ENCODE measurements around the gene KISS1R. TPM values are rescaled to one million over a fixed set of nuclear protein-coding genes. Genes with fewer than 3 reads are reported as not detected.

The KISS1R gene
- total RNA-seq, 1 donor from 2014 or later: 6.1 TPM

DNA sequence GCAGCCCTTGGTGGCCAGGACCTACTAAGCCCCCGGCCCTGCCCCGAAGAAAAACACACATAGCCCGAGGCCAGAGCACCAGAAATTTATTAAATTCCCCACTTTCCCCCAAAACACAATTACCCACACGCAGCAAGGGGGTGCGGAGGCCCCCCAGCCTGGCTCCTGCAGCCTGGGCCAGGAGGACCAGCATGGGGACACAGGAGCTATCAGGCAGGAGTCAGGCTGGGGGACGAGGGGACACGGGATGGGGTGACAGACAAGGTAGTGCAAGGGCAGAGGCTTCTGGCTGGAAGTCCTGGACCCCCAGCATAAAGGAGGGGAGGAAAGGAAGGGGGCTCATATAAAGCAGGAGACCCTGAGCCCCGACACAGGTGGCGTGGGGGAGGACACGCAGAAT is 20.7 kb upstream of the KISS1R start:
- DNase-seq (ENCODE audit: low spot score, unreplicated experiment): no peak
- peaks cover 5% of the 10 kb centered on the region for H3K36me3 Mint-ChIP-seq (ENCODE audit: insufficient read depth)
- TF ChIP-seq CTCF (IDR thresholded peaks at IDR 0.05; ENCODE audit: unreplicated experiment): no peak
- no peak overlapping the region for H3K27ac Mint-ChIP-seq
- H3K9me3 Mint-ChIP-seq (ENCODE audit: low read depth): no peaks in the 10 kb centered on the region
- no peak overlapping the region for H3K4me3 Mint-ChIP-seq (ENCODE audit: low read depth)
- H3K27me3 Mint-ChIP-seq: no peaks in the 10 kb centered on the region
- peaks cover 1% of the 10 kb centered on the region for H3K4me1 Mint-ChIP-seq (ENCODE audit: low read depth)

DNA sequence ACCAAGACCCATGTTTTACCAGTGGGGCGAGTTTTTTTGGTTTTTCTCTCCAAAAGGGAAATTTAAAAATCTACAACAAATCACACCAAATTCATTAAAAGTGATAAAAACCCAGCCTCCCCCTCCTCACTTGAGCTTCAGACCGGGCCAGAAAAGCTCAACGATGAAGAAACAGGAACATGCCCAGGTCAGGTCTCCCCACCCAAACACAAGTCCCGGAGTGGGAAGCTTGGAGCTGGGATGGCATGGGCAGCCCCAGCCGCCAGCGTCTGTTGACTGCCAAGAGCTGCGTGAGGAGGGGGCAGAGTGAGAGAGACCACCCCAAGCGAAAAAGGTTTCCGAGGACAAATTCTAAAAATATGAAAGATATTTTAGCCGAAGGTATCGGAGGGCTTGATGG is 20.1 kb upstream of the KISS1R start:
- Mint-ChIP-seq H3K27me3 (no peaks in the 10 kb centered on the region), H3K4me3 (ENCODE audit: low read depth) (no peak overlapping the region), H3K27ac (no peak overlapping the region), H3K36me3 (ENCODE audit: insufficient read depth) (peaks cover 5% of the 10 kb centered on the region), H3K9me3 (ENCODE audit: low read depth) (no peaks in the 10 kb centered on the region), H3K4me1 (ENCODE audit: low read depth) (peaks cover 1% of the 10 kb centered on the region)
- no peak for DNase-seq (ENCODE audit: low spot score, unreplicated experiment)
- TF ChIP-seq CTCF (IDR thresholded peaks at IDR 0.05; ENCODE audit: unreplicated experiment): no peak

DNA sequence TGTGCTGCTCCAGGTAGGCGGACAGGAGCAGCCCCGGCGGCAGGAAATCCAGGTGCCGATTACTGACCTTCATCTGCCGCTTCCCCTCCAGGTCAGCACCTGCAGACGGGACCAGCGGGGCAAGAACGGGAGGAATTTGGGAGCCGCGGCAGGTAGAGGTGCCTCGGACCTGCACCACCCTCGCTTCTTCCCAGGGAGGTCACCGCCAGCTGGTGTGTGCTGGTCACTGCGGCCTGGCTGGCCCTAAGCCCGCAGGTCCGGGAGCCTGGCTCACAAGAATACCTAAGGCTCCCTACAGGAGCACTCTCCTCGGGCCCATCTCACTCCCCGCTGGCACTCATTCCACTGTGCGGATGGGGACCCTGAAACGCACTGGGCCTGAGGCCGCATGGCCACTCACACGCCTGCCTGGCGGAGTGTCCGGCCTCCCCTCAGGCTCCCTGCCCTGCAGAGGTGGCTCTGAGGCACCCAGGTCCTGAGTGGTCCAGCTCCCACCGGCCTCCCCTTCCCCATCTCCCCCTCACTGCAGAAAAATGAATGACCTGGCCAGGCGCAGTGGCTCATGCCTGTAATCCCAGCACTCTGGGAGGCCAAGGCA is 19.6 kb upstream of the KISS1R start:
- Mint-ChIP-seq H3K4me1 (ENCODE audit: low read depth) (peaks cover 2% of the 10 kb centered on the region), H3K36me3 (ENCODE audit: insufficient read depth) (peaks cover 5% of the 10 kb centered on the region), H3K27me3 (no peaks in the 10 kb centered on the region), H3K27ac (no peak overlapping the region), H3K9me3 (ENCODE audit: low read depth) (no peaks in the 10 kb centered on the region), H3K4me3 (ENCODE audit: low read depth) (no peak overlapping the region)
- no peak for DNase-seq (ENCODE audit: low spot score, unreplicated experiment)
- peak; percentile 31 for TF ChIP-seq CTCF (IDR thresholded peaks at IDR 0.05; ENCODE audit: unreplicated experiment)

- Mint-ChIP-seq H3K27me3 (no peaks in the 10 kb centered on the region), H3K36me3 (ENCODE audit: insufficient read depth) (peaks cover 5% of the 10 kb centered on the region), H3K4me1 (ENCODE audit: low read depth) (peaks cover 4% of the 10 kb centered on the region), H3K27ac (no peak overlapping the region), H3K4me3 (ENCODE audit: low read depth) (no peak overlapping the region), H3K9me3 (ENCODE audit: low read depth) (no peaks in the 10 kb centered on the region)
- TF ChIP-seq CTCF (IDR thresholded peaks at IDR 0.05; ENCODE audit: unreplicated experiment): no peak
- no peak for DNase-seq (ENCODE audit: low spot score, unreplicated experiment)
These were observed 18.5 kb upstream of the KISS1R start for GRCh38 chr19:898663-899062.

DNA sequence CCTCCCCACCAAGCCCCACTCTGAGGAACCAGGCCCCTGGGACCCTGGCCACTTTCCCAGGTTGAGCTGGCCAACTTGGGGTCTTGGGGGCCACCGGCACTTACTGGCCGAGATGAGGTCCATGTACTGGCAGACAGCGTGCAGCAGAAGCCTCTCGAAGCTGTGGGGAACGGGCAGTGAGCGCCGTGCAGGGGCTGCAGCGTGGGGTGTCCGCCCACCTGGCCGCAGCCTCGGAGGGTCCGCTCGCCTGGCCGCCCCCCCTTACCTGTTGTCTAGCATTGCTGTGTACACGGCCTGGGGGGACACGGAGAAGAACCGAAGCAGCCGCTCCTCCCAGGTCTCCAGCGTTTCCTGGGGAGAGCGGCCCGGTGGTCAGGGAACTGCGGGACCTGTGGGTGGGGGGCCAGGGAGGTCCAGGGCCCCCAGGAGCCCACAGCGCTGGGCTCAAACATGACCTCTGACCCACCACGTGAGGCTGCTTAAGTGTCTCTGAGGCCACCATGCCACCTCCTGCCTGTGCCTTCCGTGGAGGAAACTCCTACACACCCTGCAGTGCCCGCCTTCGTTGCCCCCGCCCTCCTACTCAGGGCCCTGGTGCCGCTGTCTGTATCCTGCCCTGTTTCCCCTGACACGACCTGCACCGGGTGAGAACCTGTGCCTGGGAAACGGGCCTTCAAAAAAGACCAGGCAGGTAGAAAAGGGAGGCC is 17.6 kb upstream of the KISS1R start:
- Mint-ChIP-seq H3K36me3 (ENCODE audit: insufficient read depth) (peaks cover 5% of the 10 kb centered on the region), H3K9me3 (ENCODE audit: low read depth) (no peaks in the 10 kb centered on the region), H3K27ac (no peak overlapping the region), H3K27me3 (no peaks in the 10 kb centered on the region), H3K4me1 (ENCODE audit: low read depth) (peaks cover 8% of the 10 kb centered on the region), H3K4me3 (ENCODE audit: low read depth) (no peak overlapping the region)
- no peak for TF ChIP-seq CTCF (IDR thresholded peaks at IDR 0.05; ENCODE audit: unreplicated experiment)
- DNase-seq (ENCODE audit: low spot score, unreplicated experiment): no peak

Data from progenitor cell of endocrine pancreas (in vitro differentiated cells).